HFF-Myc (cell line): ENCODE data around the gene MEIS2.

Experiments
- DNase-seq: peaks from one replicate; pipeline ENCODE4 v3.0.0-alpha.2; 2011; ENCODE audit warnings: low read depth; ENCODE audit errors: extremely low read depth
- H3K4me3 ChIP-seq: replicated peaks from 2 replicates; pipeline ENCODE4 v1.5.1; 2011; ENCODE audit warnings: low read depth, mild to moderate bottlenecking, control low read depth, low read length
- TF ChIP-seq, protein P1 (sequence below): IDR thresholded peaks from 2 replicates; pipeline ENCODE4 v1.5.1; 2012; ENCODE audit warnings: mild to moderate bottlenecking, low read depth, low read length, control low read depth; ENCODE audit errors: missing control alignments

The MEIS2 gene

GRCh38 chr15:36880224-36880912 is 220.0 kb downstream of the MEIS2 start:
- DNase-seq, result no peak
- H3K4me3 ChIP-seq, result no peak overlapping the region
- TF ChIP-seq, protein P1, sequence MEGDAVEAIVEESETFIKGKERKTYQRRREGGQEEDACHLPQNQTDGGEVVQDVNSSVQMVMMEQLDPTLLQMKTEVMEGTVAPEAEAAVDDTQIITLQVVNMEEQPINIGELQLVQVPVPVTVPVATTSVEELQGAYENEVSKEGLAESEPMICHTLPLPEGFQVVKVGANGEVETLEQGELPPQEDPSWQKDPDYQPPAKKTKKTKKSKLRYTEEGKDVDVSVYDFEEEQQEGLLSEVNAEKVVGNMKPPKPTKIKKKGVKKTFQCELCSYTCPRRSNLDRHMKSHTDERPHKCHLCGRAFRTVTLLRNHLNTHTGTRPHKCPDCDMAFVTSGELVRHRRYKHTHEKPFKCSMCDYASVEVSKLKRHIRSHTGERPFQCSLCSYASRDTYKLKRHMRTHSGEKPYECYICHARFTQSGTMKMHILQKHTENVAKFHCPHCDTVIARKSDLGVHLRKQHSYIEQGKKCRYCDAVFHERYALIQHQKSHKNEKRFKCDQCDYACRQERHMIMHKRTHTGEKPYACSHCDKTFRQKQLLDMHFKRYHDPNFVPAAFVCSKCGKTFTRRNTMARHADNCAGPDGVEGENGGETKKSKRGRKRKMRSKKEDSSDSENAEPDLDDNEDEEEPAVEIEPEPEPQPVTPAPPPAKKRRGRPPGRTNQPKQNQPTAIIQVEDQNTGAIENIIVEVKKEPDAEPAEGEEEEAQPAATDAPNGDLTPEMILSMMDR, result no peak

GRCh38 chr15:36879568-36880222 is 220.7 kb downstream of the MEIS2 start:
- no peak for DNase-seq
- H3K4me3 ChIP-seq, result no peak overlapping the region
- TF ChIP-seq, protein P1, result no peak

GRCh38 chr15:36878684-36879262 is 221.6 kb downstream of the MEIS2 start:
- DNase-seq, result no peak
- no peak overlapping the region for H3K4me3 ChIP-seq
- TF ChIP-seq, protein P1, result no peak

DNA sequence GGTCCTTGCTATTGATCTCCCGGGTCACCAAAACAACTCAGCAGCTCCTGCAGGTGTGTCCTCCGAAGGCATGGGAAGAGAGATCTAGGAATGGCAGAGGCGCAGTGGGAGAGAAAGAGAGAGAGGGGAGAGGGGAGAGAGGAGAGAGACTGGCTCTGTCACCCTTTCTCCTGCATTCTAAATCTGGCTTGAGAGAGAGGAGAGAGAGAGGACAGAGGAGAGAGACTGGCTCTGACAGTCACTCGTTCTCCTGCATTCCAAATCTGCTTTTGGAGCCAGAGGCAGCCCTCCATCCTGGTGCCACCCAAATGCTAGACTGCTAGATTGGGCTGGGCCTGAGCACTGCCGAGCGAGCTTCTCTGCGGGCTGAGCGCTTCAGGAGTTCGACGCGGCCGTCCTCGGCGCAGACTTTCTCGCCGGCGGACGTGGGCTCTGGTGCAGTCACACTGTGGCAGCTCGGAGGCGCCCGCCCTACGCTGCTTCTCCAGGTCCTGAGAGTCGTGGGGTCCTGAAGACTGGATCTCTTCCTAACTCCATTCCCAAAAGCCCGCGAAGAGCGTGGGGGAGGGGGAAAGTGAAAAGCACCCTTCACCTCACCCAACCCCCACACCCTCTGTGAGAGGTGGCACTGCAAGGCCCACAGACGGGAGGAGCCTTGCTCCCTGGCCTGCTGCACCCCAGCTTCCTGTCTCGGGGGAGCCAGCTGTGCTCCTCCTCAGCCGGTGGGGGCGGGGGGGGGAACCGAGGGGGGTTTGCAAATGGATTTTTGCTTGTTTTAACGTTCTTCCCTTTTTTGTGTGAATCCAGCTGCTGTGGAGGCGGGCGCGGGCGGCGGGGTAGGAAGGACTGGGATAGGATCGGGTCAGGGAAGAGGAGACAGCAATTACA is 222.3 kb downstream of the MEIS2 start:
- no peak for DNase-seq
- H3K4me3 ChIP-seq, result no peak overlapping the region
- TF ChIP-seq, protein P1, result no peak

DNA sequence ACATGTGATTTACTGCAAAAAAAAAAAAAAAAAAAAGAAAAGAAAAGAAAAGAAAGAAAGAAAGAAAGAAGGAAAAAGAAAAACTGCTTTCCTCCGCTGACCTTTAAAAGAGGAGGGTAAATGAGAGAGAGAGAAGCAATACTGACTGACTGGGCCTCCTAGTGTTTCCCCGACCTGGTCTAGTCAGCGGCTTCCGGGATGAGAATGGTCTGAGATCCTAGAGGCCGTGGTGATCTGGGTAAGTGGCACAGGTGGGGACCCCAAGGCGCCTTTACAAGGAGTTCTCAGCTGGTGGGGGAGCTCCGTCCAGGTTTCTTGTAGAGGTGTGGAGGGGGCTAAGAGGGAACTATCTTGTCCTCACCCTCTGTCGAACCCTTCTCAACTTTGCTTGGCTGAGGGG is 223.1 kb downstream of the MEIS2 start:
- no peak for DNase-seq
- TF ChIP-seq, protein P1, result no peak
- H3K4me3 ChIP-seq, result no peak overlapping the region

- TF ChIP-seq, protein P1, result no peak
- no peak overlapping the region for H3K4me3 ChIP-seq
- DNase-seq, result no peak
Observed at GRCh38 chr15:36875740-36876334, 224.5 kb downstream of the MEIS2 start.
